ENCODE data around the gene CFAP100.

CFAP100 gene

GRCh38 chr3:126358816-126359181, 35.9 kb upstream of the CFAP100 start:
- peaks cover 9% of the 10 kb centered on the region for H3K4me1 ChIP-seq (ENCODE audit: insufficient read depth, low read length)
- H3K9ac ChIP-seq (ENCODE audit: low read length) = no peak overlapping the region
- H3K36me3 ChIP-seq (ENCODE audit: insufficient read depth, low read length) = no peaks in the 10 kb centered on the region
- H3K9me3 ChIP-seq (ENCODE audit: low read length) = no peaks in the 10 kb centered on the region
- H3K4me3 ChIP-seq (ENCODE audit: low read depth in 1 of 2, low read length in 2 of 2) = no peak overlapping the region
- no peak overlapping the region for H3K27ac ChIP-seq (ENCODE audit: low read depth, low read length)
- H3K27me3 ChIP-seq (ENCODE audit: control insufficient read depth in 1 of 2, insufficient read depth in 2 of 2, low read length in 2 of 2) = peaks cover 0 to 6% of the 10 kb centered on the region in 2 donors

- Histone ChIP-seq H3K27me3 (ENCODE audit: control insufficient read depth in 1 of 2, insufficient read depth in 2 of 2, low read length in 2 of 2) (peaks cover 0 to 6% of the 10 kb centered on the region in 2 donors), H3K4me1 (ENCODE audit: insufficient read depth, low read length) (peaks cover 8% of the 10 kb centered on the region), H3K9ac (ENCODE audit: low read length) (no peak overlapping the region), H3K27ac (ENCODE audit: low read depth, low read length) (no peak overlapping the region), H3K4me3 (ENCODE audit: low read depth in 1 of 2, low read length in 2 of 2) (no peak overlapping the region), H3K36me3 (ENCODE audit: insufficient read depth, low read length) (no peaks in the 10 kb centered on the region), H3K9me3 (ENCODE audit: low read length) (no peaks in the 10 kb centered on the region)
These were observed 34.5 kb upstream of the CFAP100 start for GRCh38 chr3:126360046-126360713.

GRCh38 chr3:126360714-126361060, 34.0 kb upstream of the CFAP100 start:
- Histone ChIP-seq H3K9ac (ENCODE audit: low read length) (no peak overlapping the region), H3K27me3 (ENCODE audit: control insufficient read depth in 1 of 2, insufficient read depth in 2 of 2, low read length in 2 of 2) (peaks cover 0 to 6% of the 10 kb centered on the region in 2 donors), H3K4me3 (ENCODE audit: low read depth in 1 of 2, low read length in 2 of 2) (no peak overlapping the region), H3K9me3 (ENCODE audit: low read length) (no peaks in the 10 kb centered on the region), H3K4me1 (ENCODE audit: insufficient read depth, low read length) (peaks cover 3% of the 10 kb centered on the region), H3K36me3 (ENCODE audit: insufficient read depth, low read length) (no peaks in the 10 kb centered on the region), H3K27ac (ENCODE audit: low read depth, low read length) (no peak overlapping the region)

- no peaks in the 10 kb centered on the region for H3K9me3 ChIP-seq (ENCODE audit: low read length)
- no peaks in the 10 kb centered on the region for H3K36me3 ChIP-seq (ENCODE audit: insufficient read depth, low read length)
- H3K27ac ChIP-seq (ENCODE audit: low read depth, low read length) = no peak overlapping the region
- H3K4me1 ChIP-seq (ENCODE audit: insufficient read depth, low read length) = peaks cover 3% of the 10 kb centered on the region
- H3K9ac ChIP-seq (ENCODE audit: low read length) = no peak overlapping the region
- peaks cover 0 to 6% of the 10 kb centered on the region in 2 donors for H3K27me3 ChIP-seq (ENCODE audit: control insufficient read depth in 1 of 2, insufficient read depth in 2 of 2, low read length in 2 of 2)
- no peak overlapping the region for H3K4me3 ChIP-seq (ENCODE audit: low read depth in 1 of 2, low read length in 2 of 2)
These were observed 33.5 kb upstream of the CFAP100 start for GRCh38 chr3:126361211-126361610.

GRCh38 chr3:126364130-126364695, 30.5 kb upstream of the CFAP100 start:
- H3K9me3 ChIP-seq (ENCODE audit: low read length) = no peaks in the 10 kb centered on the region
- H3K9ac ChIP-seq (ENCODE audit: low read length) = no peak overlapping the region
- no peak overlapping the region for H3K27ac ChIP-seq (ENCODE audit: low read depth, low read length)
- H3K4me3 ChIP-seq (ENCODE audit: low read depth in 1 of 2, low read length in 2 of 2) = no peak overlapping the region
- peaks cover 0 to 6% of the 10 kb centered on the region in 2 donors for H3K27me3 ChIP-seq (ENCODE audit: control insufficient read depth in 1 of 2, insufficient read depth in 2 of 2, low read length in 2 of 2)
- H3K4me1 ChIP-seq (ENCODE audit: insufficient read depth, low read length) = no peaks in the 10 kb centered on the region
- H3K36me3 ChIP-seq (ENCODE audit: insufficient read depth, low read length) = no peaks in the 10 kb centered on the region

- H3K9ac ChIP-seq (ENCODE audit: low read length) = no peak overlapping the region
- no peaks in the 10 kb centered on the region for H3K36me3 ChIP-seq (ENCODE audit: insufficient read depth, low read length)
- no peak overlapping the region for H3K4me3 ChIP-seq (ENCODE audit: low read depth in 1 of 2, low read length in 2 of 2)
- peaks cover 0 to 6% of the 10 kb centered on the region in 2 donors for H3K27me3 ChIP-seq (ENCODE audit: control insufficient read depth in 1 of 2, insufficient read depth in 2 of 2, low read length in 2 of 2)
- H3K27ac ChIP-seq (ENCODE audit: low read depth, low read length) = no peak overlapping the region
- no peaks in the 10 kb centered on the region for H3K9me3 ChIP-seq (ENCODE audit: low read length)
- no peaks in the 10 kb centered on the region for H3K4me1 ChIP-seq (ENCODE audit: insufficient read depth, low read length)
These were observed 29.9 kb upstream of the CFAP100 start for GRCh38 chr3:126364731-126365301.

GRCh38 chr3:126365351-126366277, 29.1 kb upstream of the CFAP100 start:
- Histone ChIP-seq H3K27ac (ENCODE audit: low read depth, low read length) (no peak overlapping the region), H3K36me3 (ENCODE audit: insufficient read depth, low read length) (no peaks in the 10 kb centered on the region), H3K9me3 (ENCODE audit: low read length) (no peaks in the 10 kb centered on the region), H3K4me3 (ENCODE audit: low read depth in 1 of 2, low read length in 2 of 2) (no peak overlapping the region), H3K4me1 (ENCODE audit: insufficient read depth, low read length) (no peaks in the 10 kb centered on the region), H3K9ac (ENCODE audit: low read length) (no peak overlapping the region), H3K27me3 (ENCODE audit: control insufficient read depth in 1 of 2, insufficient read depth in 2 of 2, low read length in 2 of 2) (peaks cover 0 to 2% of the 10 kb centered on the region in 2 donors)

- Histone ChIP-seq H3K27ac (ENCODE audit: low read depth, low read length) (no peak overlapping the region), H3K4me1 (ENCODE audit: insufficient read depth, low read length) (no peaks in the 10 kb centered on the region), H3K27me3 (ENCODE audit: control insufficient read depth in 1 of 2, insufficient read depth in 2 of 2, low read length in 2 of 2) (no peaks in the 10 kb centered on the region), H3K36me3 (ENCODE audit: insufficient read depth, low read length) (no peaks in the 10 kb centered on the region), H3K9me3 (ENCODE audit: low read length) (no peaks in the 10 kb centered on the region), H3K9ac (ENCODE audit: low read length) (no peak overlapping the region), H3K4me3 (ENCODE audit: low read depth in 1 of 2, low read length in 2 of 2) (no peak overlapping the region)
These were observed 27.3 kb upstream of the CFAP100 start for GRCh38 chr3:126367316-126367805.

- Histone ChIP-seq H3K36me3 (ENCODE audit: insufficient read depth, low read length) (no peaks in the 10 kb centered on the region), H3K27ac (ENCODE audit: low read depth, low read length) (no peak overlapping the region), H3K4me3 (ENCODE audit: low read depth in 1 of 2, low read length in 2 of 2) (no peak overlapping the region), H3K9me3 (ENCODE audit: low read length) (no peaks in the 10 kb centered on the region), H3K27me3 (ENCODE audit: control insufficient read depth in 1 of 2, insufficient read depth in 2 of 2, low read length in 2 of 2) (no peaks in the 10 kb centered on the region), H3K9ac (ENCODE audit: low read length) (no peak overlapping the region), H3K4me1 (ENCODE audit: insufficient read depth, low read length) (peaks cover 6% of the 10 kb centered on the region)
These were observed 25.2 kb upstream of the CFAP100 start for GRCh38 chr3:126369490-126369889.

GRCh38 chr3:126370055-126370454, 24.7 kb upstream of the CFAP100 start:
- no peaks in the 10 kb centered on the region for H3K27me3 ChIP-seq (ENCODE audit: control insufficient read depth in 1 of 2, insufficient read depth in 2 of 2, low read length in 2 of 2)
- no peaks in the 10 kb centered on the region for H3K9me3 ChIP-seq (ENCODE audit: low read length)
- H3K9ac ChIP-seq (ENCODE audit: low read length) = no peak overlapping the region
- H3K4me1 ChIP-seq (ENCODE audit: insufficient read depth, low read length) = peaks cover 6% of the 10 kb centered on the region
- no peak overlapping the region for H3K27ac ChIP-seq (ENCODE audit: low read depth, low read length)
- H3K36me3 ChIP-seq (ENCODE audit: insufficient read depth, low read length) = no peaks in the 10 kb centered on the region
- H3K4me3 ChIP-seq (ENCODE audit: low read depth in 1 of 2, low read length in 2 of 2) = no peak overlapping the region

GRCh38 chr3:126370606-126371005, 24.1 kb upstream of the CFAP100 start:
- no peaks in the 10 kb centered on the region for H3K9me3 ChIP-seq (ENCODE audit: low read length)
- no peak overlapping the region for H3K27ac ChIP-seq (ENCODE audit: low read depth, low read length)
- H3K27me3 ChIP-seq (ENCODE audit: control insufficient read depth in 1 of 2, insufficient read depth in 2 of 2, low read length in 2 of 2) = no peaks in the 10 kb centered on the region
- peaks cover 6% of the 10 kb centered on the region for H3K4me1 ChIP-seq (ENCODE audit: insufficient read depth, low read length)
- no peaks in the 10 kb centered on the region for H3K36me3 ChIP-seq (ENCODE audit: insufficient read depth, low read length)
- no peak overlapping the region for H3K4me3 ChIP-seq (ENCODE audit: low read depth in 1 of 2, low read length in 2 of 2)
- no peak overlapping the region for H3K9ac ChIP-seq (ENCODE audit: low read length)

Measured in muscle layer of colon (tissue), 2 donors.